Right atrium auricular region (tissue), 2 donors: ENCODE results near the gene MANBA. TPM values are rescaled to one million over a fixed set of nuclear protein-coding genes. Genes with fewer than 3 reads are reported as not detected.

Experiments used
- DNase-seq: peaks from one replicate; pipeline ENCODE4 v3.0.0-alpha.2; 2019; ENCODE audit warnings: low spot score
- H3K27ac ChIP-seq, 2 donors: fragments of 200-600 bp; sonication (generic); 1 replicate in 1 of 2; 2 replicates in 1 of 2; pipeline ENCODE4 v1.5.1; 2016 to 2019
- H3K27me3 ChIP-seq, 2 donors: fragments of 200-600 bp; sonication (generic); one replicate each; pipeline versions ENCODE4 v1.5.1 to v1.6.0; 2017 to 2019
- H3K36me3 ChIP-seq: fragments of 200-600 bp; sonication (generic); one replicate; pipeline ENCODE4 v1.5.1; 2016
- H3K4me1 ChIP-seq, 2 donors: fragments of 200-600 bp; sonication (generic); one replicate each; pipeline versions ENCODE4 v1.5.1 to v1.6.0; 2017 to 2019
- H3K4me3 ChIP-seq, 2 donors: fragments of 200-600 bp; sonication (generic); 1 replicate in 1 of 2; 2 replicates in 1 of 2; pipeline ENCODE4 v1.5.1; 2017 to 2019; ENCODE audit warnings: mild to moderate bottlenecking in 1 of 2, moderate library complexity in 1 of 2
- H3K9me3 ChIP-seq, 2 donors: fragments of 200-600 bp; sonication (generic); one replicate each; pipeline ENCODE4 v1.5.1; 2019
- CTCF ChIP-seq, 2 donors: fragments of 200-600 bp; sonication (generic); IDR thresholded peaks; one replicate each; pipeline ENCODE4 v1.5.1; 2019; ENCODE audit warnings: antibody characterized with exemption in 2 of 2
- total RNA-seq, 2 donors: library from RNA; depleted of rRNA; stranded (reverse); fragments of >200 nt; gene quantifications; one replicate each; pipeline ENCODE4 v1.1.0, GENCODE V29; 2016

Gene MANBA
- total RNA-seq, 2 donors from 2014 or later, result 26.9 to 41.6 TPM

GRCh38 chr4:102787096-102787881, 26.5 kb upstream of the MANBA start:
- DNase-seq, result no peak
- Histone ChIP-seq H3K27me3 (no peaks in the 10 kb centered on the region), H3K4me3 (no peak overlapping the region), H3K36me3 (peaks cover 7% of the 10 kb centered on the region), H3K4me1 (no peaks in the 10 kb centered on the region), H3K27ac (no peak overlapping the region), H3K9me3 (peaks cover 0 to 5% of the 10 kb centered on the region in 2 donors)
- TF ChIP-seq CTCF (IDR thresholded peaks at IDR 0.05), result no peak

GRCh38 chr4:102786279-102786678, 25.5 kb upstream of the MANBA start:
- H3K9me3 ChIP-seq, result peaks cover 0 to 5% of the 10 kb centered on the region in 2 donors
- no peak for DNase-seq

GRCh38 chr4:102783006-102783405, 22.2 kb upstream of the MANBA start:
- Histone ChIP-seq H3K4me1 (no peaks in the 10 kb centered on the region), H3K27ac (no peak overlapping the region), H3K36me3 (no peaks in the 10 kb centered on the region), H3K27me3 (no peaks in the 10 kb centered on the region), H3K4me3 (no peak overlapping the region), H3K9me3 (peaks cover 0 to 3% of the 10 kb centered on the region in 2 donors)
- no peak for DNase-seq
- no peak for TF ChIP-seq CTCF (IDR thresholded peaks at IDR 0.05)

More at GRCh38 chr4:102786279-102786678, 25.5 kb upstream of the MANBA start:
- TF ChIP-seq CTCF (IDR thresholded peaks at IDR 0.05), result no peak
- H3K4me1 ChIP-seq, result no peaks in the 10 kb centered on the region
- H3K27ac ChIP-seq, result no peak overlapping the region
- peaks cover under 1% of the 10 kb centered on the region for H3K36me3 ChIP-seq
- no peaks in the 10 kb centered on the region for H3K27me3 ChIP-seq
- no peak overlapping the region for H3K4me3 ChIP-seq

GRCh38 chr4:102781570-102781969, 20.8 kb upstream of the MANBA start:
- Histone ChIP-seq H3K9me3 (no peaks in the 10 kb centered on the region), H3K27me3 (no peaks in the 10 kb centered on the region), H3K36me3 (no peaks in the 10 kb centered on the region), H3K27ac (no peak overlapping the region), H3K4me3 (no peak overlapping the region), H3K4me1 (no peaks in the 10 kb centered on the region)
- no peak for TF ChIP-seq CTCF (IDR thresholded peaks at IDR 0.05)
- no peak for DNase-seq

GRCh38 chr4:102780476-102781144, 19.8 kb upstream of the MANBA start:
- H3K9me3 ChIP-seq, result no peaks in the 10 kb centered on the region
- H3K27ac ChIP-seq, result no peak overlapping the region
- H3K4me3 ChIP-seq, result no peak overlapping the region
- H3K4me1 ChIP-seq, result no peaks in the 10 kb centered on the region
- H3K27me3 ChIP-seq, result no peaks in the 10 kb centered on the region
- no peaks in the 10 kb centered on the region for H3K36me3 ChIP-seq
- DNase-seq, result no peak
- TF ChIP-seq CTCF (IDR thresholded peaks at IDR 0.05), result no peak
